Endothelial cell of umbilical vein (primary cell): Measurements from ENCODE around the gene GNB1. TPM values are rescaled to one million over a fixed set of nuclear protein-coding genes. Genes with fewer than 3 reads are reported as not detected.
A peak's percentile ranks its signal among the peaks of the same experiment; 100 is the strongest.

Experiments
- BruUV-seq: library from RNA; stranded (reverse); fragments of 400-500 nt; replicated peaks from 2 replicates; lab custom pipeline; 2021; lab: Mats Ljungman, UMichigan
- CTCF ChIA-PET: fragments of 300-600, 350-600 bp; sonication (Branson Sonifier 250); formaldehyde crosslinking; loops from one replicate; lab custom pipeline; 2021; ENCODE audit warnings: antibody characterized with exemption, inconsistent platforms; lab: Charles Lee
- POLR2A ChIA-PET: fragments of 300-600, 350-600 bp; sonication (Branson Sonifier 250); formaldehyde crosslinking; loops from one replicate; lab custom pipeline; 2021; ENCODE audit warnings: antibody characterized with exemption, inconsistent platforms; lab: Charles Lee
- DNase-seq: peaks from one replicate; pipeline ENCODE4 v3.0.0-alpha.2; 2011; ENCODE audit warnings: low read depth, low spot score
- FAIRE-seq: peaks from 2 replicates; lab custom pipeline; 2011; peaks lifted over from hg19 to GRCh38; lab: Jason Lieb, UNC
- H2AFZ ChIP-seq: 2 replicates; pipeline ENCODE4 v1.6.0; 2012; ENCODE audit warnings: low read depth, low read length, control low read depth, inconsistent platforms
- H3K27ac ChIP-seq: 2 replicates; pipeline ENCODE4 v1.5.1; 2011; ENCODE audit warnings: low read depth, mild to moderate bottlenecking, control low read depth, low read length, moderate library complexity; ENCODE audit not compliant: insufficient read depth
- H3K27me3 ChIP-seq, 2 experiments: 2 replicates each; pipeline versions ENCODE4 v1.6.0 to v1.6.1; 2011; ENCODE audit warnings: low read length in 2 of 2, mixed read lengths in 1 of 2; ENCODE audit not compliant: control insufficient read depth in 2 of 2, insufficient read depth in 2 of 2
- H3K36me3 ChIP-seq, 2 experiments: 2 replicates in 1 of 2; 3 replicates in 1 of 2; pipeline ENCODE4 v1.5.1; 2011; ENCODE audit warnings: low read length in 2 of 2, mild to moderate bottlenecking in 1 of 2, moderate library complexity in 1 of 2; ENCODE audit not compliant: control insufficient read depth in 2 of 2, insufficient read depth in 2 of 2; ENCODE audit errors: extremely low read depth in 1 of 2
- H3K4me1 ChIP-seq: 3 replicates; pipeline ENCODE4 v1.5.1; 2011; ENCODE audit warnings: mild to moderate bottlenecking, low read length; ENCODE audit not compliant: control insufficient read depth, insufficient read depth; ENCODE audit errors: extremely low read depth
- H3K4me2 ChIP-seq: 2 replicates; pipeline ENCODE4 v1.6.1; 2011; ENCODE audit warnings: low read length, control low read depth, mixed read lengths; ENCODE audit not compliant: insufficient read depth
- H3K4me3 ChIP-seq, 3 experiments: fragments of 200-600 bp in 1 of 3; sonication (generic), shearing (Covaris generic) in 1 of 3; replicated peaks in 1 of 3; 2 replicates each; pipeline ENCODE4 v1.5.1; 2011 to 2016; ENCODE audit warnings: control low read depth in 3 of 3, low read length in 3 of 3, mild to moderate bottlenecking in 2 of 3, inconsistent platforms in 1 of 3, low read depth in 1 of 3, moderate library complexity in 1 of 3; ENCODE audit not compliant: insufficient read depth in 1 of 3
- H3K79me2 ChIP-seq: 2 replicates; pipeline ENCODE4 v1.6.0; 2012; ENCODE audit warnings: low read length, inconsistent platforms; ENCODE audit not compliant: control insufficient read depth, insufficient read depth
- H3K9ac ChIP-seq: replicated peaks from 2 replicates; pipeline ENCODE3; 2011; ENCODE audit warnings: low read length, control low read depth; ENCODE audit not compliant: insufficient read depth; ENCODE audit errors: extremely low read depth
- H3K9me1 ChIP-seq: replicated peaks from 3 replicates; pipeline ENCODE4 v1.6.0; 2011; ENCODE audit warnings: mild to moderate bottlenecking, low read length; ENCODE audit not compliant: control insufficient read depth, insufficient read depth; ENCODE audit errors: extremely low read depth
- H3K9me3 ChIP-seq: replicated peaks from 2 replicates; pipeline ENCODE4 v1.5.1; 2012; ENCODE audit warnings: low read length, inconsistent platforms; ENCODE audit not compliant: control insufficient read depth, insufficient read depth
- H4K20me1 ChIP-seq: replicated peaks from 2 replicates; pipeline ENCODE3; 2011; ENCODE audit warnings: mild to moderate bottlenecking, low read length; ENCODE audit not compliant: control insufficient read depth, insufficient read depth; ENCODE audit errors: extremely low read depth
- EZH2 ChIP-seq: IDR thresholded peaks from 2 replicates; pipeline ENCODE4 v1.6.1; 2012; ENCODE audit warnings: borderline replicate concordance, low read depth, mild to moderate bottlenecking, moderate library complexity, low read length, inconsistent platforms; ENCODE audit not compliant: severe bottlenecking
- FOS ChIP-seq: IDR thresholded peaks from 2 replicates; pipeline ENCODE4 v1.6.1; 2011; ENCODE audit warnings: mild to moderate bottlenecking, low read length, moderate library complexity, borderline replicate concordance; ENCODE audit not compliant: insufficient read depth
- GATA2 ChIP-seq: IDR thresholded peaks from 2 replicates; pipeline ENCODE4 v1.7.0; 2011; ENCODE audit warnings: low read depth, mild to moderate bottlenecking, moderate library complexity, mixed read lengths, low read length; ENCODE audit not compliant: insufficient read length, insufficient read depth
- JUN ChIP-seq: IDR thresholded peaks from 2 replicates; pipeline ENCODE4 v1.6.1; 2011; ENCODE audit warnings: borderline replicate concordance, low read depth; ENCODE audit not compliant: insufficient read length, insufficient read depth
- MYC ChIP-seq: IDR thresholded peaks from one replicate; pipeline ENCODE4 v1.6.1; 2011; ENCODE audit warnings: mild to moderate bottlenecking, low read depth, low read length
- POLR2A ChIP-seq: IDR thresholded peaks from 2 replicates; pipeline ENCODE4 v1.6.1; 2012; ENCODE audit warnings: low read depth, mild to moderate bottlenecking, control low read depth, low read length
- POLR2AphosphoS5 ChIP-seq: IDR thresholded peaks from 2 replicates; pipeline ENCODE4 v1.6.1; 2012; ENCODE audit warnings: low read depth, mild to moderate bottlenecking, control low read depth, low read length, moderate library complexity; ENCODE audit not compliant: insufficient read depth
- dilution Hi-C: fragments of 300-500 bp; cut with MboI; formaldehyde crosslinking; loops from one replicate; pipeline ENCODE4 v1.15.0; 2019; ENCODE audit warnings: low sequenced_read_pairs; ENCODE audit not compliant: extremely low pct_ligation_motif_present
- intact Hi-C: fragments of 100-400 bp; cut with micrococcal nuclease; formaldehyde crosslinking; loops from one replicate; pipeline ENCODE4 v1.10.0; 2022
- polyA plus RNA-seq, 4 experiments: library from polyadenylated mRNA; depleted of rRNA in 3 of 4; stranded (reverse) in 3 of 4; unstranded in 1 of 4; fragments of >200 nt; gene quantifications; 2 replicates each; pipeline versions ENCODE4 v1.2.1 to v1.2.3, GENCODE V29; 2011 to 2012; ENCODE audit warnings: missing spikeins in 1 of 4
- total RNA-seq: library from RNA; stranded (reverse); gene quantifications from 2 replicates; pipeline ENCODE4 v1.2.3, GENCODE V29; 2021
- TF ChIP-seq, protein P1 (sequence below): IDR thresholded peaks from 2 replicates; pipeline ENCODE4 v1.6.1; 2011; ENCODE audit not compliant: insufficient read depth, insufficient read length
- TF ChIP-seq, protein P2 (sequence below), 2 donors: IDR thresholded peaks; 1 replicate in 1 of 2; 2 replicates in 1 of 2; pipeline ENCODE4 v1.5.1; 2011; ENCODE audit warnings: low read length in 2 of 2, mild to moderate bottlenecking in 2 of 2, moderate library complexity in 2 of 2, control low read depth in 1 of 2, inconsistent platforms in 1 of 2, low read depth in 1 of 2; ENCODE audit not compliant: insufficient read depth in 1 of 2; ENCODE audit errors: extremely low read depth in 1 of 2

Gene GNB1
- total and polyA plus RNA-seq, 2 donors (not counting 3 experiments of a cell fraction or from before 2014, with no cell fraction given) = 501 to 529 TPM

DNA sequence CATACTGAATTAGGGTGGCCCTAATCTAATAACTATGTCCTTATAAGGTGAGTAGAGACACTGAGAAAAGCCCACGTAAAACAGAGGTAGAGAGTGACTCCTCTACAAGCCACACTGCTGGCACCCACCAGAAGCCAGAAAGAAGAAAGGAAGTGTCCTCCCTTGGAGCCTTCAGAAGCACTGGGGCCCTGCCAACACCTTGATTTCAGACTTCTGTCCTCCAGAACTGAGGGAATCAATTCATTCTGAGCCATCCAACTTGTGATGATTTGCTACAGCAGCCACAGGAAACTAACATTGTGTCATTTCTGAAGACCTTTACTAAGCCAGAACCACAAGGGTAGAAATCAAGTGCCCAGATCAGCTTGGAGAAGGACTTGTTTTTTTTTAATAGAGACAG is 15.0 kb downstream of the GNB1 start:
- intact Hi-C loops = no loop called here

More for the DNA sequence above, 15.0 kb downstream of the GNB1 start:
- CTCF ChIA-PET = interaction anchor here (1.0 to 2.9 kb wide), 2 partner anchors 17 to 33 kb away, joined by 3 to 9 read pairs; no protein-coding TSS in a partner anchor
- H3K9ac ChIP-seq = no peak overlapping the region
- no peaks in the 10 kb centered on the region for H3K9me1 ChIP-seq
- H3K36me3 ChIP-seq = peaks cover 6 to 13% of the 10 kb centered on the region in 2 experiments
- DNase-seq (no peak), FAIRE-seq (no peak)
- no peak overlapping the region for H3K27ac ChIP-seq
- H4K20me1 ChIP-seq = peaks cover 23% of the 10 kb centered on the region
- POLR2A ChIA-PET = no interaction called here
- no peak overlapping the region for H3K4me3 ChIP-seq
- peaks cover 99% of the 10 kb centered on the region for H3K79me2 ChIP-seq
- TF ChIP-seq POLR2AphosphoS5 (no peak), MYC (no peak), POLR2A (no peak), GATA2 (no peak), EZH2 (no peak), JUN (no peak), FOS (no peak)
- TF ChIP-seq, protein P1, sequence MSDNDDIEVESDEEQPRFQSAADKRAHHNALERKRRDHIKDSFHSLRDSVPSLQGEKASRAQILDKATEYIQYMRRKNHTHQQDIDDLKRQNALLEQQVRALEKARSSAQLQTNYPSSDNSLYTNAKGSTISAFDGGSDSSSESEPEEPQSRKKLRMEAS = no peak
- TF ChIP-seq, protein P2, sequence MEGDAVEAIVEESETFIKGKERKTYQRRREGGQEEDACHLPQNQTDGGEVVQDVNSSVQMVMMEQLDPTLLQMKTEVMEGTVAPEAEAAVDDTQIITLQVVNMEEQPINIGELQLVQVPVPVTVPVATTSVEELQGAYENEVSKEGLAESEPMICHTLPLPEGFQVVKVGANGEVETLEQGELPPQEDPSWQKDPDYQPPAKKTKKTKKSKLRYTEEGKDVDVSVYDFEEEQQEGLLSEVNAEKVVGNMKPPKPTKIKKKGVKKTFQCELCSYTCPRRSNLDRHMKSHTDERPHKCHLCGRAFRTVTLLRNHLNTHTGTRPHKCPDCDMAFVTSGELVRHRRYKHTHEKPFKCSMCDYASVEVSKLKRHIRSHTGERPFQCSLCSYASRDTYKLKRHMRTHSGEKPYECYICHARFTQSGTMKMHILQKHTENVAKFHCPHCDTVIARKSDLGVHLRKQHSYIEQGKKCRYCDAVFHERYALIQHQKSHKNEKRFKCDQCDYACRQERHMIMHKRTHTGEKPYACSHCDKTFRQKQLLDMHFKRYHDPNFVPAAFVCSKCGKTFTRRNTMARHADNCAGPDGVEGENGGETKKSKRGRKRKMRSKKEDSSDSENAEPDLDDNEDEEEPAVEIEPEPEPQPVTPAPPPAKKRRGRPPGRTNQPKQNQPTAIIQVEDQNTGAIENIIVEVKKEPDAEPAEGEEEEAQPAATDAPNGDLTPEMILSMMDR (IDR thresholded peaks at IDR 0.05; ENCODE audit: extremely low read depth in 1 of 2, insufficient read depth in 1 of 2, low read depth in 1 of 2, low read length in 2 of 2) = no peak
- H3K4me2 ChIP-seq = no peak overlapping the region
- H2AFZ ChIP-seq = no peak overlapping the region
- BruUV-seq = TSS peak; percentile 3
- dilution Hi-C loops = no loop called here
- H3K4me1 ChIP-seq = no peaks in the 10 kb centered on the region
- no peaks in the 10 kb centered on the region for H3K27me3 ChIP-seq
- H3K9me3 ChIP-seq = no peaks in the 10 kb centered on the region
